Endothelial cell of umbilical vein (primary cell): ENCODE results near the gene FAM136A. TPM values are rescaled to one million over a fixed set of nuclear protein-coding genes. Genes with fewer than 3 reads are reported as not detected.

Experiments
- BruUV-seq: library from RNA; stranded (reverse); fragments of 400-500 nt; replicated peaks from 2 replicates; lab custom pipeline; 2021; lab: Mats Ljungman, UMichigan
- CTCF ChIA-PET: fragments of 300-600, 350-600 bp; sonication (Branson Sonifier 250); formaldehyde crosslinking; loops from one replicate; lab custom pipeline; 2021; ENCODE audit warnings: antibody characterized with exemption, inconsistent platforms; lab: Charles Lee
- POLR2A ChIA-PET: fragments of 300-600, 350-600 bp; sonication (Branson Sonifier 250); formaldehyde crosslinking; loops from one replicate; lab custom pipeline; 2021; ENCODE audit warnings: antibody characterized with exemption, inconsistent platforms; lab: Charles Lee
- DNase-seq: peaks from one replicate; pipeline ENCODE4 v3.0.0-alpha.2; 2011; ENCODE audit warnings: low read depth, low spot score
- FAIRE-seq: peaks from 2 replicates; lab custom pipeline; 2011; peaks lifted over from hg19 to GRCh38; lab: Jason Lieb, UNC
- H2AFZ ChIP-seq: 2 replicates; pipeline ENCODE4 v1.6.0; 2012; ENCODE audit warnings: low read depth, low read length, control low read depth, inconsistent platforms
- H3K27ac ChIP-seq: 2 replicates; pipeline ENCODE4 v1.5.1; 2011; ENCODE audit warnings: low read depth, mild to moderate bottlenecking, control low read depth, low read length, moderate library complexity; ENCODE audit not compliant: insufficient read depth
- H3K27me3 ChIP-seq, 2 experiments: 2 replicates each; pipeline versions ENCODE4 v1.6.0 to v1.6.1; 2011; ENCODE audit warnings: low read length in 2 of 2, mixed read lengths in 1 of 2; ENCODE audit not compliant: control insufficient read depth in 2 of 2, insufficient read depth in 2 of 2
- H3K36me3 ChIP-seq, 2 experiments: 2 replicates in 1 of 2; 3 replicates in 1 of 2; pipeline ENCODE4 v1.5.1; 2011; ENCODE audit warnings: low read length in 2 of 2, mild to moderate bottlenecking in 1 of 2, moderate library complexity in 1 of 2; ENCODE audit not compliant: control insufficient read depth in 2 of 2, insufficient read depth in 2 of 2; ENCODE audit errors: extremely low read depth in 1 of 2
- H3K4me1 ChIP-seq: 3 replicates; pipeline ENCODE4 v1.5.1; 2011; ENCODE audit warnings: mild to moderate bottlenecking, low read length; ENCODE audit not compliant: control insufficient read depth, insufficient read depth; ENCODE audit errors: extremely low read depth
- H3K4me2 ChIP-seq: 2 replicates; pipeline ENCODE4 v1.6.1; 2011; ENCODE audit warnings: low read length, control low read depth, mixed read lengths; ENCODE audit not compliant: insufficient read depth
- H3K4me3 ChIP-seq, 3 experiments: fragments of 200-600 bp in 1 of 3; sonication (generic), shearing (Covaris generic) in 1 of 3; replicated peaks in 1 of 3; 2 replicates each; pipeline ENCODE4 v1.5.1; 2011 to 2016; ENCODE audit warnings: control low read depth in 3 of 3, low read length in 3 of 3, mild to moderate bottlenecking in 2 of 3, inconsistent platforms in 1 of 3, low read depth in 1 of 3, moderate library complexity in 1 of 3; ENCODE audit not compliant: insufficient read depth in 1 of 3
- H3K79me2 ChIP-seq: 2 replicates; pipeline ENCODE4 v1.6.0; 2012; ENCODE audit warnings: low read length, inconsistent platforms; ENCODE audit not compliant: control insufficient read depth, insufficient read depth
- H3K9ac ChIP-seq: replicated peaks from 2 replicates; pipeline ENCODE3; 2011; ENCODE audit warnings: low read length, control low read depth; ENCODE audit not compliant: insufficient read depth; ENCODE audit errors: extremely low read depth
- H3K9me1 ChIP-seq: replicated peaks from 3 replicates; pipeline ENCODE4 v1.6.0; 2011; ENCODE audit warnings: mild to moderate bottlenecking, low read length; ENCODE audit not compliant: control insufficient read depth, insufficient read depth; ENCODE audit errors: extremely low read depth
- H3K9me3 ChIP-seq: replicated peaks from 2 replicates; pipeline ENCODE4 v1.5.1; 2012; ENCODE audit warnings: low read length, inconsistent platforms; ENCODE audit not compliant: control insufficient read depth, insufficient read depth
- H4K20me1 ChIP-seq: replicated peaks from 2 replicates; pipeline ENCODE3; 2011; ENCODE audit warnings: mild to moderate bottlenecking, low read length; ENCODE audit not compliant: control insufficient read depth, insufficient read depth; ENCODE audit errors: extremely low read depth
- CTCF ChIP-seq, 2 donors: IDR thresholded peaks; 1 replicate in 1 of 2; 2 replicates in 1 of 2; pipeline ENCODE4 v1.5.1; 2011; ENCODE audit warnings: low read length in 2 of 2, mild to moderate bottlenecking in 2 of 2, moderate library complexity in 2 of 2, control low read depth in 1 of 2, inconsistent platforms in 1 of 2, low read depth in 1 of 2; ENCODE audit not compliant: insufficient read depth in 1 of 2; ENCODE audit errors: extremely low read depth in 1 of 2
- EZH2 ChIP-seq: IDR thresholded peaks from 2 replicates; pipeline ENCODE4 v1.6.1; 2012; ENCODE audit warnings: borderline replicate concordance, low read depth, mild to moderate bottlenecking, moderate library complexity, low read length, inconsistent platforms; ENCODE audit not compliant: severe bottlenecking
- FOS ChIP-seq: IDR thresholded peaks from 2 replicates; pipeline ENCODE4 v1.6.1; 2011; ENCODE audit warnings: mild to moderate bottlenecking, low read length, moderate library complexity, borderline replicate concordance; ENCODE audit not compliant: insufficient read depth
- JUN ChIP-seq: IDR thresholded peaks from 2 replicates; pipeline ENCODE4 v1.6.1; 2011; ENCODE audit warnings: borderline replicate concordance, low read depth; ENCODE audit not compliant: insufficient read length, insufficient read depth
- POLR2A ChIP-seq: IDR thresholded peaks from 2 replicates; pipeline ENCODE4 v1.6.1; 2012; ENCODE audit warnings: low read depth, mild to moderate bottlenecking, control low read depth, low read length
- POLR2AphosphoS5 ChIP-seq: IDR thresholded peaks from 2 replicates; pipeline ENCODE4 v1.6.1; 2012; ENCODE audit warnings: low read depth, mild to moderate bottlenecking, control low read depth, low read length, moderate library complexity; ENCODE audit not compliant: insufficient read depth
- dilution Hi-C: fragments of 300-500 bp; cut with MboI; formaldehyde crosslinking; loops from one replicate; pipeline ENCODE4 v1.15.0; 2019; ENCODE audit warnings: low sequenced_read_pairs; ENCODE audit not compliant: extremely low pct_ligation_motif_present
- intact Hi-C: fragments of 100-400 bp; cut with micrococcal nuclease; formaldehyde crosslinking; loops from one replicate; pipeline ENCODE4 v1.10.0; 2022
- polyA plus RNA-seq, 4 experiments: library from polyadenylated mRNA; depleted of rRNA in 3 of 4; stranded (reverse) in 3 of 4; unstranded in 1 of 4; fragments of >200 nt; gene quantifications; 2 replicates each; pipeline versions ENCODE4 v1.2.1 to v1.2.3, GENCODE V29; 2011 to 2012; ENCODE audit warnings: missing spikeins in 1 of 4
- total RNA-seq: library from RNA; stranded (reverse); gene quantifications from 2 replicates; pipeline ENCODE4 v1.2.3, GENCODE V29; 2021

Gene FAM136A
- total and polyA plus RNA-seq, 2 donors (not counting 3 experiments of a cell fraction or from before 2014, with no cell fraction given), result 28.3 to 42.4 TPM

- dilution Hi-C loops, result no loop called here
These were observed 19.4 kb downstream of the FAM136A start for GRCh38 chr2:70282439-70282838.

More at GRCh38 chr2:70282439-70282838, 19.4 kb downstream of the FAM136A start:
- Histone ChIP-seq H2AFZ (no peak overlapping the region), H3K36me3 (peaks cover 7 to 28% of the 10 kb centered on the region in 2 experiments), H3K27me3 (no peaks in the 10 kb centered on the region), H3K27ac (no peak overlapping the region), H4K20me1 (no peaks in the 10 kb centered on the region), H3K4me2 (no peak overlapping the region), H3K9me3 (no peaks in the 10 kb centered on the region), H3K9ac (no peak overlapping the region), H3K4me1 (no peaks in the 10 kb centered on the region), H3K79me2 (peaks cover 35% of the 10 kb centered on the region), H3K4me3 (no peak overlapping the region), H3K9me1 (no peaks in the 10 kb centered on the region)
- ChIA-PET POLR2A (no interaction called here), CTCF (no interaction called here)
- intact Hi-C loops, result no loop called here
- no peak for TF ChIP-seq EZH2
- TF ChIP-seq FOS, result no peak
- TF ChIP-seq POLR2A, result no peak
- no peak for TF ChIP-seq POLR2AphosphoS5
- TF ChIP-seq CTCF (IDR thresholded peaks at IDR 0.05; ENCODE audit: extremely low read depth in 1 of 2, insufficient read depth in 1 of 2, low read depth in 1 of 2, low read length in 2 of 2), result no peak
- TF ChIP-seq JUN, result no peak
- BruUV-seq, result no TSS peak
- no peak for FAIRE-seq
- no peak for DNase-seq
